GM18907 (cell line): ENCODE data around the gene TRIB2.
"Not testable (repeated sequence)": the region's sequence is repeated elsewhere in the genome, so short reads cannot be mapped to it uniquely, and the experiment has no call there.

ENCODE experiments used
- ATAC-seq: cut with Tn5 transposase; IDR thresholded peaks from one replicate; pipeline ENCODE4 v1.9.1; 2021; ENCODE audit warnings: mild to moderate bottlenecking, moderate library complexity; ENCODE audit not compliant: unreplicated experiment

The TRIB2 gene

DNA sequence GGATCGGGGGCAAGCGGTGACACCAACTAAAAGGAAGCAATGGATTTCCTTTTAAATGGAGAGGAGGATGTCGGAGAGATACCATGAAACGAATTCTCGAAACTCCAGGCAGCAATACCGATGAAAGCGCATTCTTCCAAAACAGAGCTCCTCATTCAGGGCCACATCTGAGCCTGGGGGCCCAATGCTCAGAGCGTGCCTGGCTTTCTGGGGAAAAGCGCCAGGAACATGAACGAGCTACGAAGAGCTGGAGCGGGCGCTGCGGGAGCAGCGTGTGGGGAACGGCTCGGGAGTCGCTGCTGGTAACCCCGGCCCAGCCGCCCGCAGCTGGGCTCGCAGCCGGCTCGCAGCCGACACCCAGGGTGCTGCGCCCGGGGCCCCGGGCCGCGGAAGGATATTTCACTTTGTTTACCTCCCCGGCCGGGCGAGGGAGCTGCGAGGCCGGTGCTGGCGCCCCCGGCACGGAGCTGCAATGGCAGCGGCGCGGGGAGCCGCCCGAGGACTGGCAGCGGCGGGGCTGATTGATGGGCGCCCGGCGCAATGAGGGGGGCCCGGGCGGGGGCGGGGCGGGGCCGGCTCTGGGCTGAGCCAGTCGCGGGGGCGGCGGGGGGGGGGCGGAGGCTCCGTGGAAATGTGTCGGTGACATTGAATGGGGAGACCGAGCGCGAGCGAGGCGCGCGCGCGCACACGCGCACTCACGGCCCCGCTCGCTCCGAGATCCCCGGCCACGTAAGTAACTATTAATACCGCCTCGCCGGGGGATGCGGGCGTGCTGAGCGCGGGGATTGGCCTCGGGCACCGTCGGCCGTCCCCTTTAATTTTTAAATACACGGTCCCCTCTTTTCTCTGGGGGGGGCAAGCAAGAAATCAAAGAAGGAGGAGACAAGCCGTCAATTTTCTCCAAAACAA lies at the start of gene TRIB2:
Gene TRIB2, plus strand, starts transcription at position 655 of the 909 bp plus-strand sequence. CDS start 1,372 bp downstream, outside the sequence.
- peak; percentile 82 for ATAC-seq

DNA sequence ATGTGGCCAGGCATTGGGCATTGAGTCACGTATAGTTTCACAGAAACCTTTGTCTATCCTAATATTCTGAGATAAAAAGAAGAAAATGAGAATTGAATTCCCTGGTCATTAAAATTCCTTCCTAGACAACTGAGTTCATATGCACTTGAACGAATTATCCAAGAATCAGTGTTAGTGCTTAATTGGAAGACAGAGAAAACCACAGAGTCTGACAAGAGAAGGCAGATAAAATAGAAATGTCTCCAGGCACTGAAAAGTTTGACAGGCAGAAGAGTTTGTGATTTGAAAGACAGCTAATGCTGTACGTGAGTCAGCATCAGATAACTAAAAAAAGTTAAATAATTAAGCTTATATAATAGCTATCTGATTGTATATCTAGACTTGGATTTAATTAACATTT lies 47.7 kb upstream of the TRIB2 start:
- ATAC-seq: no peak

DNA sequence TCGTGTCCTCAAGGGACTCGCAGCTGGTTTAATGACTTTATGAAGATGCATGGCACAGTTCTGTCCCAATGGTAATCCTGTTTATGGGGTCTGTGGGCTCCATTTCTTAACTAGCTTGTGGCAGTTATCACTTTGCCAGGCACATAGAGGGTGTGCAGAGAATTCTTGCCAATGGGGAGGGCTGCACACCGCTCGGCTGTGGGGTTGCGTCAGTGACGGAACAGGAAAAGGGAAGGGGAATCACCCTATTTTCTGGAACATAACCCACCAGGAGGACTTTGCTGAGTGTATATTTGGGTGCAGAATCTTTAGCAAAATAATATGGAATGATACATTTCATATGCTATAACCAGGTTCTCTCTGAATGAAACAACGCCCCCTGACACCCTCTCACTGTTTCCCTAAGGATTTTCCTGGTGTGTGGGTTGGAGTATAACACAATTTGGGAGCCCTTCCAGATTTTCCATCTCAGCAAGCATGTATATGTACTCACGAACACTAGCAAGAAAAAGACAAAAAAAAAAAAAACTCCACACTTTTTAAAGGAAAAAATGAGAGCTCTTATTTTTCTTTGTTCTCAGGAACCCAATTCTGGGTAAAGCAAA lies 43.9 kb upstream of the TRIB2 start:
- ATAC-seq: no peak

DNA sequence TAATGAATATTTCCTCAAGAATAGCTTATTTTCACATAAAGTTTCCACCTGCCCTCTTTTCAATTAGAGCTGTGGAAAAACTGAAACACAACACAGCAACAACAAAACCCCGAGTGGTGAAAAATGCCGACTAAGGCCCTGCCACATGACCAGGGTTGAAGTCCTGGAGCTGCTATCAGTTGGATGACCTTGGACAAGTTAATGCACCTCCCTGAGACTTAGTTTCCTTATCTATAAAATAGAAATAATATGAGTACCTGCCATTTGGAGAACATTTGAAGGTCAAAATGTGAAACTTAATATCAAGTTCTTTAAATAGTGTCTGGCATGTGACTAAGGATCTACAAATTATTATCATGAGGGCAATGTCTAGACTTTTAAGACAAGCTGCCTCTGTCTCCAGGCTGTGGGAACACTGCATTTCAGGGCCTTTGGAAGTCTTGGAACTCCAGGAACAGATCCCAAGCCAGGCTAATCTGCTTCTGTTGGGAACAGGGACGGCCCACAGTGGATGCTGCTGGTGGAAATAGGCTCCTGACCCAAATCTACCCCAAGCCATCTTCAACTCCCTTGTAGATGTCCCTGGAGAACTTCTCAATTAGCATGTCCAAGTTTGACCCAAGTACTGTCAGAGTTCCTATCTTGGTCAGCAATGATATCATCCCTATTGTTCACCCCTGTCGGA lies 42.0 kb upstream of the TRIB2 start:
- ATAC-seq: no peak

DNA sequence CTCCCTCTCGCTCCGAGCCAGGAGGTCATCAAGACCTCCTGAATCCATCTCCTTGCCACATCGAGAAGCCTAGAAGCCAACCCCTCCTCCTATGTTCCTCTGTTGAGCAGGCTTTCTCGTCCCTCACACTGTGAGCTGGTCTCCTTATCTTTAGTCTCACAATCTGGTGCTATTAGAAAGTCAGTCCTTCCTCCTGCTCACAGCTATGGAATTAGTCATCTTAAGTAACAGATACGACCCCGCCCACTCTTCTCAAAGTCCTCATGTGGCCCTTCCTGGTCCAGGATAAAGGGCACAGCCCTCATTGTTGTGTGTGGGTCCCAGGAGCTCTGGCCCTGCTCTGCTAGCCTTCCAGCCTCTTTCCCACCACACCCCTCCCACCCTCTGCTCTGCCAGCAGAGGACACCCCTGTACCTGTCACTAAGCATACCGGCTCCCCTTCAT lies 41.4 kb upstream of the TRIB2 start:
- no peak for ATAC-seq

DNA sequence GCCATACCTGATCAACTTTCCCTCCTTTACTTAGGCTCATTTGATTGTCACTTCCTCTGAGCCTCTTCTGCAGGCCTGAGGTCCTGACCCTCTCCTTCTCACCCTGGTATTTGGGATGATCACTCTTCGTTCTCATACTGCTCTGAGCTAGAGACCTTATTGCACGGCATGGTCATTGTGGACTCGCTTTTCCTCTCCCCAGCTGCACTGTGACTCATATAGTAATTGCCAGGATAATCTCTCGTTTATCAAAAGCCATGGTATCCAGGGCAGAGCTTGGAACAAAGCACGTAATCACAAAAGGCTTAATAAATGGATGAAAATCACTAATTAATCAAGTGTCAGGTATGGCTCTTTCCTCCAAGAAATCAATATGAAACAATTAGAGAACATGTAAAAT lies 40.9 kb upstream of the TRIB2 start:
- ATAC-seq: no peak

DNA sequence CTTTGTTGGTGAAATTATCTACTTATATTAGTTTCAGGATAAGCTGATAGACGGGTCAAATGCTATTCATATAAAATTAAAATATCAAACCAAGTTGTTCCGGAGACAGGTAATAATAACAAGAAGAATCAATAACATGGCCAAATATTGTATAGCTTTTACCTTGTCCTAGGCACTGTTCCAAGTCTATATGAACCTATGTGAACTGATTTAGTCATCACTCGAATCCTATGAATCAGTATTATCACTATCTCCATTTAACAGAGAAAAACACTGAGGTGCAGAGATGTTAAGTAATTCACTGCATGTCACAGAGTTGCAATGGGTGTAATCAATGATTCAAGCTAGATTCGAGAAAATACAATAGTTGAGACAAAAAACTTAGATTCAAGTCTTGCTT lies 40.0 kb upstream of the TRIB2 start:
- ATAC-seq: no peak

DNA sequence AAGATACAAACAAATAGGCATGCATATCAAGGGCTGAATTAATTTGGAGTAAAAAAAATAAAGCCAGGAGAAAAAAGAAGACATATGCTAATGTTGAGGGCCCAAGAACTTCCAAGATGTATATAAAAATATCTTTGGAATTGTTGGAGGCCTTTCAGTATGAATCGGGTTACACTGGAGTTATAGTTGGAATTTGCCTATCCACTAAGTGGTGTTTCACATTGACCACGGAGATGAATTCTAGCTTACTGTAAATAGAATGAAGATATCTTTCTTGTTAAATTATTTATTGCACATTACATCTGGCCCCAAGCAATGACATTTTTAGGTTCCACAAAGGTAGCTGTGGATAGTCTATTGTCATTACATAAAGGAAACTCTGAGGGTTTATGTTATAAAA lies 38.5 kb upstream of the TRIB2 start:
- no peak for ATAC-seq

DNA sequence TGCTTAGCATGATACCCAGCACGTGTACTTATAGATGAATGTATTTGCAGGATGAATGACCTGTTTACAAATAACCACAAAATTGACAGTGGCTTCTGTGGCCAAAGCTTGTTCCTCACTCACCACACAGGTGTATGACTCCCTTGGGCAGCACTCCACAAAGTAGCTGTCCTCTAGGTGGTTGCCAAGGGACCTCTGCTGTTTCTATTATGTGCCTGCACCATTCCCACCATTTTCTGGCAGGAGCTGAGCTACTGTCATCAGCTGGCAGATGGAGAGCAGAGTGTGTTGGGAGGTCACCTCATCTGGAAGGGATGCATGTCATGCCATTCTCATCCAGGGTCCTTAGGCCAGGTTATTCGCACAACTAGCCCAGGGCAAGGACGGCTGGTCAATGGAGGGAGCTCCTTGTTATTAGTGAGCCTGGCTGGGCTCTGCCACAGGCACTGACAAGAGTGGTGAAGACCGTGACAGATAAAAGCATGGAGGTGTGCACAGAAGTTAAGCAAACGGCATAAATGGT lies 37.1 kb upstream of the TRIB2 start:
- no peak for ATAC-seq

DNA sequence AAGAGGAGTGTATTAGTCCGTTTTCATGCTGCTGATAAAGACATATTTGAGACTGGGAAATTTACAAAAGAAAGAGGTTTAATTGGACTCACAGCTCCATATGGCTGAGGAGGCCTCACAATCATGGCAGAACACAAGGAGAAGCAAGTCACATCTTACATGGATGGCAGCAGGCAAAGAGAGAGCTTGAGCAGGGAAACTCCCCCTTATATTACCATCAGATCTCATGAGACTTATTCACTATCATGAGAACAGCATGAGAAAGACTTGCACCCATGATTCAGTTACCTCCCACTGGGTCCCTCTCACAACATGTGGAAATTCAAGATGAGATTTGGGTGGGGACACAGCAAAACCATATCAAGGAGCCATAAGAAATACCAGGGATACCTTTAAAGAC lies 36.6 kb upstream of the TRIB2 start:
- not testable (repeated sequence) for ATAC-seq

DNA sequence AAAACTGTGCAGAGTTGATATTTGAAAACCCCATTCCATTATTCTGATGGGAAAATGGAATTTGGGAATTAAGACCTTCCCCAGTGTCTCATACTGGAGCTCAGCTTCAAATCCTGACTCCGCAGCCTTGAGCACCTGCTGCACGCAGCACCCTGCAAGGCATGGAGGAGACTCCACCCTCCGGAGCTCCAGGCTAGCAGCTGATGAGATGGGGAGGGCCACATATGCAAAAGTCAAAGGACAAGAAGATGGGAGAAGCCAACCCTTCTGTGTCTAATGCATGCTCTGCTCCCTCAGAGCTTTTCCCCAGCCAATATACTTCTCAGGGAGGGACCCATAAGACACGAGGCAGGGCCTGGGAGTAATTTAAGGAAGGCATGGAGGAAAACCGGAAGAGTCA lies 34.7 kb upstream of the TRIB2 start:
- ATAC-seq: no peak

DNA sequence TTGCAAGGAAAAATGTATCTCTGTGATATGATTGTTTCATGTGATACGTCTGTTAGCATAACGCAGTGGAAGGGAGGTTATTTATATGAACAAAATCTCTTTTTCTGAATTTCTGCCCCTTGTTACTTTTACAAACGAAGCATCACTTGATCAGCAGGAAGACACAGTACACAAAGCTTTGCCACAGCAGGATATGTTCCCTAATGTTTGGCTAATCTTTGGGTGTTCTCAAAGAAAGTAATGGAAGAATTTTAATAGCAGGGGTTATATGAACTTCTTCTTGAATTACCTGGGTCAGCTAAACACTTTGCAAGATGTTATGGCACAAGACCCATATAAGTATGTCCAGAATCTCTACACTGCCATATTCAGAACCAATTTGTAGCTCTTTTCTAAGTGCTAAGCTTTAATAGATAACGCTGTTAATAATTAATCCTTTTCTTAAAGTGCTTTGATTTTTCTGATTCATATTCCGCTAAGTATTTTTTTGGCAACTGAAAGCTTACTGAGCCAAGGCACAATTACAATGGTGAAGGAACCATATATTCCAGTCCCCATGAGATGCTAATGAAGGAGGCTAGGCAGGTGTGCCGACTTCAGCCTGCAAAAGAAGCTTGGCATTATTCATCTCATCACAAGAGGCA lies 33.2 kb upstream of the TRIB2 start:
- ATAC-seq: no peak

DNA sequence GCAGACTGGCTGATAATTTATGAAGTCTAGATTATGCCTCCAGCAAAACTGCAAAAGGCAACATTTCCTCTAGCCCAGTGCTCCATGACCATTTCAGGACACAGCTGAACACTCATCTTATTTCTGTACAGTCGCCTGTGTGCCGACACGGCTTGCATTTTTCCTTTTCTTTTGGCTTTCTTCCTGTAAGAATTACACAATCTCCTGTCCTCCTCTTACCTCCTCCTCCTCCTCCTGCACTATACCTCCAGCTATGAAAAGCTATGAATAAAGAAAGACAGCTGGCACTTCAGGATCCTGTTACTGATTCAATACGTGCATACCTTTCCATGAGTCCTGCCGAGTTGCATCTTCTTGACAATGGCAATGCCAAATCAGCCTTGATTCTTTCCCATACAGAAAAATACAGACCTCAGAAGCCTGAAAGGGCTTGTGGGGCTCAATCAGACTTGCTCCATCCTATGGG lies 32.2 kb upstream of the TRIB2 start:
- no peak for ATAC-seq

DNA sequence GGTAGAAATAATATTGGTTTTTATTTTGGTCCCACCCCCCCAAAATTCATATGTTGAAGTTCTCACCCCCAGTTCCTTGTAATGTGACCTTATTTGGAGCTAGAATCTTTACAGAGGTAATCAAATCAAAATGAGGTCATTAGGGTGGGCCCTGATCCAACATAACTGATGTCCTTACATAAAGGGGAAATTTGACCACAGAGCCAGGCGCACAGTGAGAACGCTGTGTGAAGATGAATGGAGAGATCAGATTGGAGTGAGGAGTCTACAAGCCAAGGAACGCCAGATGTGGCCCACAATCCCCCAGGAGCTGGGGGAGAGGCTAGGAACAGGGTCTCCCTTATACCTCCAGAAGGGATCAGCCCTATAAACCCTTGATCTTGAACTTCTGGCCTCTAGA lies 31.6 kb upstream of the TRIB2 start:
- no peak for ATAC-seq

DNA sequence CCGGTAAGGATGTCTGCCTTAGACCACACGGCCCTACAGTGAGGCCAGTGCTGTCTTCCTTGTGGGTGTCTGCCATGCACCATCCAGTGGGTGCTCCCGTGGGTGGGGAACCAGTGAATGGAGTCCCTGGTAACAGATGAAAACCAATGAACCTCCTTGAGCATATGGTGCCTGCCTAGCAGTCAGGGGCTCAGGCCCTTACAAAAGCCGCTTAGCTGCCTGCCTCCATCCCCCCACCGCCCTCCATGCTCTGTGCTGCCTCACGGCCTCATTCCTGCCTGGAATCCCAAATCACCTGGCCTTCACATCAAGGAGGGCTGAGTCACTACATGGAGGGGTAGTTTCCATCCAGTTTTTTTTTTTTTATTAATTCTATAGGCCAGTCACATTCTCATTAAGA lies 30.8 kb upstream of the TRIB2 start:
- ATAC-seq: no peak

DNA sequence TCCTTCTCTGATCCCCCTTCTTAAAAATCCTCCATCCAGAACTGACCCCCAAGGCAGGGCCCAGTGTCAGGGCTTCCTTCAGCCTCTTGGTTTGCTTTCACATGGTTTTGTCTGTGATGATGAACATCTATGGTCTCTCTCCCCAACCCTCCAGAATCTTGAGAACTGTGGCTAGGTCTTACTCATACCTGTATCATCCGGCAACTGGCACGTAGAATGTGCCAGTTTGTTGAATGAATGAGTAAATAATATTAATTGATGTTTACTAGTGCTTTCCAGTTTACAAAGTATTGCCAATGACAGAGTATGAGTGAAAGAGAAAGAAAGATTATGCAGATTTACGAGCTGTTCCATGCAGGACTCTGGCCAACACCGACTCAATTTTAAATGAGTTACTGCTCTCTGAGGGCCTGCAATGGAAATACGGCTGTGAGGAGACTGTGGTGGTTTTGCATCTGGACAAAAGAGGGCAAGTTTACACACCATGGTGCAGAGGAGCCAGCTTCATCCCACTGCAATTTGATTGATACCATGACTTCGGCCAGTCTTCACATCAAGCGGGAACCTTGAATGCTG lies 29.9 kb upstream of the TRIB2 start:
- no peak for ATAC-seq

DNA sequence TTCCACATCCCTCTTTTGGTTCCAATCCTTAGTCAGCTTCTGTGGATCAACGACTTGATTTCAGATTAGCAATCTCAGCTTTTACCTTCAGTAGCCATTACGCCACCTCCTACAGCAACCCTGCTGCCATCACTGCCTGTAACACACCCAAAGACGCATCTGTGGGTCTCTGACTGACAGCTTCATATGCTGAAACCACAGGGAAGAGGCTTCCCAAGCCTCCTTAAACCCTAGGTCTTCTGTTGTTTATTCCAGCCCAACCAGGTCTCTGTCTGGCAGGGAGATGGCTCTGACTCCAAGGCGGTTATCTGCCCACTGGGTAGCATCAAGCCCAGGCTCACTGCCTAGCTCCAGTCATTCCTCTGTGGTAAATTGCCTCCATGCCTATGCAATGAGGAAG lies 28.6 kb upstream of the TRIB2 start:
- no peak for ATAC-seq

DNA sequence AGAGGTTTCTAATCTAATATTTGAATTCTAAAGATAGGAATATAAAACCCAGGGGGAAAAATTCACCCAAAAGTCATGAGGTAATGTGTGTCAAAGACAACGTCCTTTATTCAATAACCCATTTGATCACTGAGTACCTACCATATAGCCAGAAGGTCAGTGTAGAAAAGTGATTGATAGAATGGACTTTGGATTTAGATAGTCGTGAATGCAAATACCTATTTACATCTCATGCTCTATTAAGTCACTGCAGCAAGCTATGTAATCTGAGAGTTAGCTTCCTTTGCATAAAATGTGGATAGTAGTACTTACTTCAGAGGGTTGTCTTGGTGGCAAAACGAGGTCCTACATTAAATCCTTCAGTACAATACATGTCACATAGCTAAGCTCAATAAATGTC lies 27.8 kb upstream of the TRIB2 start:
- ATAC-seq: no peak

DNA sequence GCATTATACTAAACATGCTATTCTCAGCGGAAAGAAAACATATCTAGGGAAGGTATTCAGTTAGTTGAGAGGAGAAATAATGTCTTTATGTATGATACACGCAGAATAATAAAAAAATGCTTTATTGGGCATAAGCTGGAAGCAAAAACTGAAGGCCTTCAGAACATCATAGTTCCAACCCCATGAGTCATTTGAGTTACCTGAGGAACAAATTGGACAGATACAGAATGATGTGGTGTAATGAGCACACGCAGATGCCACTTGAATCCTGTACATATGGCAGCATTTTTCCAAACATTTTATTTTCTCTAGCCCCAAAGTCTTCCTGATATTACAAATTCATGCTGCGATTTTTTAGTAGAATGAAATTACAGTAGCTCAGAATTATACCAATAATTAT lies 23.2 kb upstream of the TRIB2 start:
- no peak for ATAC-seq

DNA sequence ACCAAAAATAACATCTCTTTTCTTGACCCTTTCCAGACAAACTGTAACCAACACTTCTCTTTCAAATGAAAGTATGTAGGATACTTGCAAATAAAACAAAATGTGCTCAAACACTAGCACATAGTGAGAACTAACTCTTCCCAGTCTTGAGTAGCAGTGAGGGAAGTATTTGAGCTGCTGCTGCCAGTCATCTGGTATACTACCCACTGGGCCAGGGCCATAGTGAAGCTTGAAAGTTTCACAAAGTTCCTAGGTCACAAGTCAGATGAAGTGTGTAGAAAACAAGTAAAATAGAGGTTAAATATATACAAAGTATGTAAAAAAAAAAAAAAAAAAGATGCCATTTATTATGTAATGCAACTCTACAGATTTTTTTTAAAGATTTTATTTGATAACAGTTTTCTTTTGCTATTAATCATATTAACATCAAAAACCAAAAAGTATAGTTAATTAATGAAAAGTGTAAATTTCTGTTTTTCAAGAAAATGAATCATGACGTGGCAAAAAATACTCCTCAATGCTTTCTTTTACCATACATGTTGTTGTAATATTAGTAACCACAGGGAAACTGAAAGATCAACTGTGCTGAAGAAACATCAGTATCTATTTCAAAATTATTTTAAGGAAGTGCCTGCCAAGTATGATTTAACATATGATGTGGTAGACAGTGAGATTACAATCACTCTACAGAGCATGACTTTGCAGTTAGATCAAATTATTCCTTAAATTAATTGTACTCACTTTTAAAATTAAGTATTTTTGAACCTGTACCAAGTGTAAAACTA lies 21.6 kb upstream of the TRIB2 start:
- peak; percentile 52 for ATAC-seq
